SW 1271 (cell line): ENCODE data around the gene LUC7L3.
"Not testable (repeated sequence)": the region's sequence is repeated elsewhere in the genome, so short reads cannot be mapped to it uniquely, and the experiment has no call there.

ENCODE experiments used
- DNase-seq, 2 experiments: peaks; one replicate each; lab custom pipeline; 2025; lab: John Stamatoyannopoulos, UW

The LUC7L3 gene

DNA sequence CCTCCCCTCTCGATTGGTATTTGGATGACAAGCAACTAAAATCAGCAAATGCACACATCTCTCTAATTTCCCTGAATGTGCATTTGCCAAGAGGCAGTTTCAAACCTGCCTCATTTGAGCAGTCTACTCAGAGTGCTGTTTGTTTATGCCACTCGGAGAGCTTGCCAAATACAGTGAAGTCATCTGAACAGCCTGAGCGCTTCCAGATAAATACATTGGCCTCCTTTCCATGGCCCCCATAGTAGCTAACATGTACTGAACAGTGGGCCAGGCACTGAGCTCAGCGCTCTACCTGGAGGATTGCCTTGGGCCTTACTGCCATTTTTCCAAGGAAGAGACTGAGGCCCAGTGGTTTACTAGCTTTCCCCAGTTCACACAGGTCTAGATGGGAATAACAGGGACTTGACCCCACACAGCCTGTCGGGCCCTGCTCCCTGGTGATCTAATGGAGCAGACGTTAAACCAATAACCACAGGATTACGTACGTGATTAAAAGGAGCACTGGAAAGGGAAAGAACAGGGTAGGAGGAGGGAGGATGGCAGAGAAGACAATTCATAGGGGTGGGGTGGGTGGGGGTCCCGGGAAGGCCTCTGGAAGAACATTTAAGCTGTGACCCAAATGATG lies 66.7 kb downstream of the LUC7L3 start:
- DNase-seq: no peak

DNA sequence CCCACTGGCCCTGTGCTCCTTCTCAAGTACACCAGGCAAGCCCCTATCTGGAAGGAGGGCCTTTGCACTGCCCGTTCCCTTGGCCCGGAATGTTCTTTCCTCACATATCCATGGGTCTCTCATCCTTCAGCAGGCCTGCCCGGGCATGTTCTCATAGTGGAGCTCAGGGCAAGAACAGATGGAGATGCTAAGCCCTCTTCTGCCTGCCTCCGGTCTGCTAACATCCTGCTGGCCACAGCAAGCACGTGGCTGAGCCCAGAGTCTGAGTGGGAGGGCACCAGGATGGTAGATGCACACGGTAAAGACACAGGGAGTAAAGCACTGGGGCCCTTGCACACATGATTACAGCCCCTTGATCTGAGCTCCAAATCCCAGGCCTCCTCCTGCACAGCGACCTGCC lies 67.7 kb downstream of the LUC7L3 start:
- DNase-seq: no peak

DNA sequence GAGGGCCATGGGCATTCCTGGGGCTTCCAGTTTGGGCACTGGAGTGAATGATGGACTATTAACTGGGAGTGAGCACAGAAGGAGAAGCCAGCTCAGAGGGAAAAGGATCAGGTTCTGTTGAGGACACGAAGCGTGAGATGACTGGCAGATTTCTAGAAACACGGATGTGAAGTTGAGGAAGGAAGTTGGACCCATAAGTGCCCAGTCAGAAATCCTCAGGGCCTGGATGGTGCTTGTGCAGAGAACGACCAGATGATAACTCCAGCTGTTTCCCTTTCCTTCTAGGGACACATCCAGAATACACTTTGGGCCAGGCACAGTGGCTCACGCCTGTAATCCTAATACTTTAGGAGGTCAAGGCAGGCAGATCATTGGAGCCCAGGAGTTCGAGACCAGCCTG lies 71.2 kb downstream of the LUC7L3 start:
- no peak for DNase-seq

DNA sequence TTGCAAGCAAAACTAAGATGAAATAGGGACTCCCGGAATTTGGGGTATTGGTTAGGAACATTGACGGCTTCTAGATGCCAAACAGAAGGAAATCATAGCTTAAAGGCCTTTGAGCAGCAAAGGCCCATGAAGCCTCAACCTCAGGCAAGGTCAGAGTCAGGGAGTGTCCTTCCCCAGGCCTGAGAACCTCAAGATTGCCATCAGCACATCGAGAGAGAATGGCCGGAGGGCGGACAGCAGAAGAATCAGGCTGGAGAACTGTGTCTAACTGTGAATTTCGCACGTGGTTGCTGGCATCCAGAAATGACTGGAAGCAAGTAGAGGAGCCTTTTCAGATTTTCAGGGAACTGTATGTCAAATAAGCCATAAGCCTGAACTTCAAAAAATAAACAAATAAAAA lies 72.7 kb downstream of the LUC7L3 start:
- DNase-seq: no peak

DNA sequence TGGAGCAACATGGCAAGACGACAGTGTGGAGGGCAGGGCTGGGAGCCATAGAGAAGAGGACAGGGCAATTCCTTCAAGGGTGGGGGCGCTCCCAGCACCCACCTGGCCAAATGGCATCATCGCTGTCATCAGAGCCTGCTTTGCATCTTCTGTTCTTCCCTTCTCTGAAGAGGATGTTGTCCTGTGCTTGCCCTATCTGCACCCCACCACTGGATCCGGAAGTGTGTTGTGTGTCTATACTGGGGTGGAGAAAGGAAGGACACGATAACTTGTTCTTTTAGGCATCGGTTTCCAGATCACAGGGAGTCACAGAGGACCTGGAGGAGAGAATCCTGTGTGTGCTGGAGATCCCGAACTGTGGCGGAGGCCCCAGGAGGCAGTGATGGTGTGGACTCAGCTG lies 73.6 kb downstream of the LUC7L3 start:
- no peak for DNase-seq

DNA sequence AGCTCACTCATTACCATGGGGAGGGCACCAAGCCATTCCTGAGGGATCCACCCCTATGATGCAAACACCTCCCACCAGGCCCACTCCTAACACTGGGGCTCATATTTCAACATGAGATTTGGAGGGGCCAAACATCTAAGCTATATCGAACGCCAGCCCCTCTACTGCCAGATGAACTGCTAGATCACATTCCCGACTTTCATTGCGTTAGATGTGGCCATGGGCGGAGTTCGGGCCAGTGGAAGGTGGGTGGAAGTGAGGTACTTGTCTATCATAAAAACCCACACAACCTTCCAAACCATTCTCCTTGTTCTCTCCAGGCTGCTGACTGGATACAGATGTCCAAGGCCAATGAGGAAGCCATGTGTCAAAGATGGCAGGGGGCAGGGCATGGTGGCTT lies 75.0 kb downstream of the LUC7L3 start:
- no peak for DNase-seq

DNA sequence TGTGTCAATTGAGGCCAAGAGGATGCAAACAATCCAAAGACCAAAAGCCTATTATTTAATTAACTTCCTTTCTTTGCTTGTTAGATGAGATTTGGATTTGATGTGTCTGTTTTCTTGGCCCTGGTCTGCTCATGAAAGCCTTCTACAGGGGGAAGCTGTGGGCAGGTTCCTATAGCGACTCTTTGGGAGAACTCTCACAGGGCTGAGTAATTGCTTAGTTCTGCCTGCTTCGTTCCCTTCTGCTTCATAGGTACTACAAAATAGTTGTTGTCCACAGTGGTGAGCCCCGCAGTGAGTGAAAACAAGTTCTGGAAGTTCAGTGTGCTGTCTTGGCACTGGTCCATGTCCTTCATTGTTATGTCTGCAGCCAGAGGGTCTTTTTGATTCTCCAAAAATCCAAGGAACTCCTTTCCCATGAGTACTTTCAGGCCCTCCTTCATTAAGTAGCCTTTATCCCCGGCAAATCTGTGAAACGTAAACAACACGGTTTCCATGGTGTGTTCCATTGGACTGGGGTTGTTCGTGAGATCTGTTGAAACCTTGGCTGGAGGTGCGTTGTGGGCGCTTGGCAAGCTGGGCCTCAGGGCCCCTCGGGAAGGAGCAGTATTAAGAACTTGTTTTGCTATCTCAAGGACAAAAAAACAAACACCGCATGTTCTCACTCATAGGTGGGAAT lies 77.9 kb downstream of the LUC7L3 start:
- no peak for DNase-seq

DNA sequence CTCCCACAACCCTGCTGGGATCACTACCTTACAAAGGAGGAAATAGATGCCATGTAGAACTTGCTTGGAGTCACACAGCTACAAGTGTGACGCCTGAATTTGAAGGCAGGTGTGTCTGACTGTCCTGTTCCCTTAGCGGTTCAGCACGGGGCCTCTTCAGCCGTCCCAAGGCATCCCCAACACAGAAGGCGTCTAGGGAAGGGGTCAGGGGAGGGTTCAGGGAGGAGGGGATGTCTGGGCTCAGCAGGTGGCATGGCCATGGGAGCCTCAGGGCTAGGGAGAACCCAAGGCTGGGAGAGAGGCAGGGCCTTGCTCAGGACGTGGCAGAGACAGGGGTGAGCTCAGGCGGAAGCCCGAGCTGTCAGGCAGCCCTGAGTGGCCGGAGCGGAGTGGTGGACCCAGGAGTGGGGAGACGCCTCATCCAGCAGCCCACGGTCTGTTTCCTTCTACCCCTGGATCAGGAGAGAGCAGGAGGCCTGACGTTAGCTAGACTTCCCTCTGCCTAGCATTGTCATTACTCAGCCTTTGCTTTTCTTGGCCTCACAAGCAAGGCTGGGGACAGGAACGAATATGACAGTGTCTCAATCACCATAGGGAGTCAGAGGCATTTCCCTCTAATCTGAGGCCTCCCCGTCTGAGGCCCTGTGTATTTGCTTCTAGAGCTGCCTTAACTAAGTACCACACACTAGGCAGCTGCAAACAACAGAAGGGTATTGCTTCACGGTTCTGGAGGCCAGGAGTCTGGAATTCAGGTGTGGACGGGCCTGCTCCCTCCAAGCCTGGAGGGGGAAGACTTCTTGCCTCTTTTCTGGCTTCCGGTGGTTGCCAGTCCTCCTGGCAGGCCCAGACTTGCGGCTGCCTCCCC lies 79.3 kb downstream of the LUC7L3 start:
- DNase-seq: no peak

DNA sequence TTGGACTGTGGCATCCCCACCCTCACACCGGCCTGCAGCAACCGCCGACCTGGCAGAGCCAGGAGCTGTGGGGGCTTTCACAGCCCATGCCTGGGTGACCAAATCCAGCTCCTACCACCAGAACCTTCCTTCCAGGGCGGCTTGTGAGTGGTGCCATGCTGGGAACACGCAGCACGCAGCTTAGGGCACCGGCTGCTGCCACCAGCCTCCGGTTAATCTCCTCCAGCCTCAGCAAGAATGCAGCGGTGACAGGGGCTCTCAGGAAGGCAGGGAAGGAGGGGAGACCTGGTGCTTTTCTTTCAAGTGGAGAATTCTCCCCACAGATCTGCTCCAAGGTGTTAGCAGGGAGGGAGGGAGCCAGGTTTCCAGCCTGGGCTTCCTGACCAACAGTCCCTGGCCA lies 80.2 kb downstream of the LUC7L3 start:
- no peak for DNase-seq

DNA sequence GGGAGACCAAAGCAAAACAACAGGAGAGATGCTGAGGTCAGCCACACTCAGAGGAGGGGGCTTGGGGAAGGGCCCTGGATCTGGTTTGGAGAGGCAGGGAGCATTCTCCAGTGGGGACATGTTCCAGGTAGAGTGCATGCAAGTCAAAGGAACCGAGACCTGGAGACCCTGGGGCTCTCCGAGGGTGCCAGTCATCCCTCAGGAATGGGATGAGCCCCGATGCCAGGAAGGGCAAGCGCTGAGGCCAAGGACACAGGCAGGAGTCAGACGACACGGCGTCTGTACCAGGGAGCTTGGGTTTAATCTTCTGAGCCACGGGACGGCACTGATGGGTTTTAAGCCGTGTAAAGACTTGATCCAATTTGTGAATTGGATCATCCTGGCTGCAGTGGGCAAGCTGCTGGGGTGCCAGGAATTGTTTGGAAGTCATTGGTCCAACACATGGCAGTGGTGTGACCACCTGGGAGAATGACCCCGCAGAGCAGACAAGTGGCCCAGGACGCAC lies 80.8 kb downstream of the LUC7L3 start:
- DNase-seq: no peak

DNA sequence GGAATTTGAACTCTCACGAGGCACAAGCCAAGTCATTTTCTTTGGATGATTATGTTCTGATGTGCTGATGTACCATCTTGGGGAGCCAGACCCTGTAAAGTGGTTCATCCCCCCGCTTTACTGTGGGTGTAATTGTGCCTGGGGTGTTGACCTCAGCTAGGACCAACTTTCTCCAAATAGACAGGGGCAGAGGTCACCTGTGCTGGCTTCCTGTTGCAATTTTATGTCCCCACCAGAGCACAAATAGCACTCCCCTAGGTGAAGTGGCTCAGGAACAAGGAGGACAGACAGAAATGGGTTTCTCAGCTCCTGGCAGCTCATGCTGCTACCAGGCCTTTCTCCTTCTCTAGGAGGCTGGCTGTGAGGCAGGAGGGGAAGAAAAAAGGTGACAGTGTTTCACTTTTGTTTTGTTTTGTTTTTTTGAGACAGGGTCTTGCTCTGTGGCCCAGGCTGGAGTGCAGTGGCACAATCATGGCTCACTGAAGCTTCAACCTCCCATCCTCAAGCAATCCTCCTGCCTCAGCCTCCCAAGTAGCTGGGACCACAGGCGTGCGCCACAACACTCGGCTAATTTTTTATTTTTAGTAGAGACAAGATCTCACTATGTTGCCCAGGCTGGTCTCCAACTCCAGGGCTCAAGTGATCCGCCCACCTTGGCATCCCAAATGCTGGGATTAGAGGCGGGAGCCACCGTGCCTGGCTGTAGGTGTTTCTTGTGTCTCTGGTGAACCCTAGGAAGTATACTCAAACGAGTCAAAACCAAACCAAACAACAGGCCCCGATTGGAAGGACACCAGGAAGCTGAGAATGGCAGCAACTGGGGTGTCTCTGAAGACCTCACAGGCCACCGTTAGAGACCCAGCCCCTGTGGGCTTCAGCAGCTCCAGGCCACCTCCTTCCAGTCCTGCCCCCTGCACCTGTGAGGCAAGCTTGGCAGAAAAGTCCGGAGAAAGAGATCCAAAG lies 83.5 kb downstream of the LUC7L3 start:
- DNase-seq: no peak

DNA sequence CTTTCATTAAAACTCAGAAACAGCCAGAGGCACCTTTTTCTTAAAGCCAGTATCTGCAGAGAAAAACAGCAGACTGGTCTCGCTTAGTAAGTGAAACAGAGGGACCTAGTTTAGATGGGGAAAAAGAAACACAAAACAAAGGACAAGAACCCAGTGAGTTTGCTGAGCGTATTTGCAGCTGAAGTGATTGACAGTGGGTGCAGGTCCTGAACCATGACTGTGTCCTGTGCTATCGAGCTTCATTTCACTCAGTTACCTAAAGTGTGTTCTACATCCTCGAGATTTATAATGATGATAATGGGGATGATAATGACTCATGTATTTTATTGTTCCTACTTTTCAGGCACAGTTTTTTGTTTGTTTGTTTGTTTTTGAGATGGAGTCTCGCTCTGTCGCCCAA lies 84.3 kb downstream of the LUC7L3 start:
- no peak for DNase-seq

DNA sequence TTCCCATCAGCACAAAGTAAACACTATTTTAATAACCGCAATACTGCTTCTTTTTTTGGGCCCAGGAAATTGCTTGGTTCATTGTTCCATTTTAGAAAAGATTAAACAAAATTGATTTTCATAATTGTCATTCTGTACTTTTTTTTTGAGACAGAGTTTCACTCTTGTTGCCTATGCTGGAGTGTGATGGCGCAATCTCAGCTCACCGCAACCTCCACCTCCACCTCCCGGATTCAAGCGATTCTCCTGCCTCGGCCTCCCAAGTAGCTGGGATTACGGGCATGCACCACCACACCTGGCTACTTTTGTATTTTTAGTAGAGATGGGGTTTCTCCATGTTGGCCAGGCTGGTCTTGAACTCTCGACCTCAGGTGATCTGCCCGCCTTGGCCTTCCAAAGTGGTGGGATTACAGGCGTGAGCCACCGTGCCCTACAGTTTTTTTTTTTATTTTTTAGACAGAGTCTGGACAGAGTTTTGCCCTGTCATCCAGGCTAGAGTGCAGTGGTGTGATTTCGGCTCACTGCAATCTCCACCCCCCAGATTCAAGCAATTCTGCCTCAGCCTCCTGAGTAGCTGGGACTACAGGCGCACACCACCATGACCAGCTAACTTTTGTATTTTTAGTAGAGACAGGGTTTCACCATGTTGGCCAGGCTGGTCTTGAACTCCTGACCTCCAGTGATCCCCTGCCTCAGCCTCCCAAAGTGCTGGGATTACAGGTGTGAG lies 85.5 kb downstream of the LUC7L3 start:
- DNase-seq: not testable (repeated sequence)

DNA sequence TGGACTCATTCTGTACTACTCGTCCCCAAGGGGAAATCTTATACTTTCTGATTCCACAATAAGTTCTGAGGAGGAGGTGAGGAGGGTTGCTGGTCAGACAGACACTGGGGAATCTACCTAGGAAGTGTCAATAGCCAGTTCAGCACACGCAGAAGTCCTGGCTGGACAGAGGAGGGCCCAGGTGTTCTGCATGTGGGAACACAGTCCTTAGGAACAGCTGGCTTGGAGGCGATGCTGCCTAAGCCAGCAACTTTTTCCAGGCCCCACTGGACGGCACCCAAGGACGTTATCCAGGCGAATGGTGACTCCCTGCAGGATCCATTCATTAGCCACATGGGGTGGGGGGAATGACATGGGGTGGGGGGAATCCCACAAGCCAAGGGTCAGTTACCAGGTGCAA lies 86.1 kb downstream of the LUC7L3 start:
- no peak for DNase-seq
